SK-N-SH (cell line): Measurements from ENCODE around the gene ADAMTS19. TPM values are rescaled to one million over a fixed set of nuclear protein-coding genes. Genes with fewer than 3 reads are reported as not detected.

Source experiments
- CTCF ChIA-PET: fragments of 300-600, 350-600 bp; formaldehyde crosslinking; extraction: SDS; loops from one replicate; lab custom pipeline; 2021; lab: Yijun Ruan, JAX
- POLR2A ChIA-PET: fragments of 350-600 bp; sonication (Branson Sonifier 250); formaldehyde crosslinking; extraction: SDS; loops from one replicate; lab custom pipeline; 2020; ENCODE audit warnings: antibody characterized with exemption, inconsistent platforms; lab: Yijun Ruan, JAX
- DNase-seq: peaks from one replicate; pipeline ENCODE4 v3.0.0; 2012
- H2AFZ ChIP-seq: fragments of 200-600 bp; sonication (generic); 2 replicates; pipeline ENCODE4 v1.8.1; 2016; ENCODE audit warnings: antibody characterized with exemption, mild to moderate bottlenecking, low read depth
- H3F3A ChIP-seq: fragments of 200-600 bp; sonication (generic); replicated peaks from 2 replicates; pipeline ENCODE3; 2016; ENCODE audit warnings: antibody characterized with exemption, mild to moderate bottlenecking; ENCODE audit not compliant: insufficient read depth
- H3K27ac ChIP-seq, 2 experiments: fragments of 200-500 bp in 1 of 2; fragments of 200-600 bp in 1 of 2; sonication (Bioruptor generic) in 1 of 2; sonication (generic), shearing (Covaris generic) in 1 of 2; 2 replicates each; pipeline versions ENCODE4 v1.5.1 to v1.6.1; 2014 to 2016; ENCODE audit warnings: low read depth in 2 of 2, inconsistent platforms in 1 of 2, low read length in 1 of 2, mild to moderate bottlenecking in 1 of 2, mixed read lengths in 1 of 2
- H3K27me3 ChIP-seq: fragments of 200-600 bp; sonication (generic), shearing (Covaris generic); 2 replicates; pipeline ENCODE4 v1.6.1; 2016; ENCODE audit warnings: mixed run types; ENCODE audit not compliant: insufficient read depth
- H3K36me3 ChIP-seq, 2 experiments: fragments of 200-500 bp in 1 of 2; fragments of 200-600 bp in 1 of 2; sonication (Bioruptor generic) in 1 of 2; sonication (generic) in 1 of 2; replicated peaks in 1 of 2; 2 replicates each; pipeline versions ENCODE3 to v1.5.1; 2014 to 2016; ENCODE audit warnings: low read length in 1 of 2, mild to moderate bottlenecking in 1 of 2; ENCODE audit not compliant: insufficient read depth in 2 of 2, control insufficient read depth in 1 of 2
- H3K4me1 ChIP-seq, 2 experiments: fragments of 200-500 bp in 1 of 2; fragments of 200-600 bp in 1 of 2; sonication (Bioruptor generic) in 1 of 2; sonication (generic), shearing (Covaris generic) in 1 of 2; 2 replicates each; pipeline versions ENCODE4 v1.5.1 to v1.6.1; 2014 to 2016; ENCODE audit warnings: low read depth in 1 of 2, low read length in 1 of 2, mixed run types in 1 of 2; ENCODE audit not compliant: insufficient read depth in 2 of 2, control insufficient read depth in 1 of 2
- H3K4me2 ChIP-seq: fragments of 200-600 bp; sonication (generic), shearing (Covaris generic); 2 replicates; pipeline ENCODE4 v1.6.1; 2017; ENCODE audit warnings: mixed run types
- H3K4me3 ChIP-seq, 2 experiments: fragments of 200-500 bp in 1 of 2; fragments of 200-600 bp in 1 of 2; sonication (Bioruptor generic) in 1 of 2; sonication (generic), shearing (Covaris generic) in 1 of 2; 2 replicates each; pipeline versions ENCODE4 v1.5.1 to v1.8.1; 2014 to 2016; ENCODE audit warnings: low read depth in 2 of 2, inconsistent platforms in 1 of 2, low read length in 1 of 2, mild to moderate bottlenecking in 1 of 2, mixed read lengths in 1 of 2, moderate library complexity in 1 of 2
- H3K79me2 ChIP-seq: fragments of 200-600 bp; sonication (generic); 2 replicates; pipeline ENCODE4 v1.8.1; 2017; ENCODE audit warnings: mild to moderate bottlenecking; ENCODE audit not compliant: insufficient read depth
- H3K9ac ChIP-seq: fragments of 200-600 bp; sonication (generic); 2 replicates; pipeline ENCODE4 v1.6.1; 2017; ENCODE audit warnings: mixed run types
- H3K9me2 ChIP-seq: fragments of 200-600 bp; sonication (generic); 2 replicates; pipeline ENCODE4 v1.6.1; 2017; ENCODE audit warnings: mixed run types
- H3K9me3 ChIP-seq: fragments of 200-600 bp; sonication (generic); 2 replicates; pipeline ENCODE4 v1.6.1; 2017; ENCODE audit warnings: mixed run types, mild to moderate bottlenecking, moderate library complexity
- H4K20me1 ChIP-seq: fragments of 200-600 bp; sonication (generic); 2 replicates; pipeline ENCODE4 v1.6.1; 2017; ENCODE audit warnings: mild to moderate bottlenecking, mixed run types; ENCODE audit not compliant: insufficient read depth
- CTCF ChIP-seq: fragments of 200-600 bp; sonication (generic); IDR thresholded peaks from 2 replicates; pipeline ENCODE4 v1.6.1; 2017; ENCODE audit warnings: antibody characterized with exemption, mild to moderate bottlenecking, moderate library complexity
- GABPA ChIP-seq: IDR thresholded peaks from 2 replicates; pipeline ENCODE4 v1.4.0; 2012; ENCODE audit warnings: low read depth, mild to moderate bottlenecking
- IRF3 ChIP-seq: fragments of 150-350 bp; IDR thresholded peaks from 2 replicates; pipeline ENCODE4 v1.6.1; 2016; ENCODE audit warnings: mild to moderate bottlenecking, low read depth, low read length
- MXI1 ChIP-seq: IDR thresholded peaks from 2 replicates; pipeline ENCODE4 v1.6.1; 2012; ENCODE audit warnings: mild to moderate bottlenecking, low read depth, low read length, improper control_type of control experiment
- NFIC ChIP-seq: IDR thresholded peaks from 2 replicates; pipeline ENCODE4 v1.4.0; 2012; ENCODE audit warnings: borderline replicate concordance
- NRF1 ChIP-seq: IDR thresholded peaks from 2 replicates; pipeline ENCODE4 v1.6.1; 2012; ENCODE audit warnings: low read depth, mild to moderate bottlenecking, low read length
- RFX5 ChIP-seq: IDR thresholded peaks from 2 replicates; pipeline ENCODE4 v1.6.1; 2012; ENCODE audit warnings: mild to moderate bottlenecking, improper control_type of control experiment, low read length
- SIN3A ChIP-seq: IDR thresholded peaks from 2 replicates; pipeline ENCODE4 v1.6.1; 2012; ENCODE audit warnings: low read depth, mild to moderate bottlenecking, low read length, moderate library complexity, borderline replicate concordance
- TCF12 ChIP-seq: IDR thresholded peaks from 2 replicates; pipeline ENCODE4 v1.4.0; 2012
- TEAD4 ChIP-seq: IDR thresholded peaks from 2 replicates; pipeline ENCODE4 v1.4.0; 2012; ENCODE audit warnings: mild to moderate bottlenecking, borderline replicate concordance; ENCODE audit not compliant: insufficient read depth
- USF1 ChIP-seq: IDR thresholded peaks from 2 replicates; pipeline ENCODE4 v1.4.0; 2012; ENCODE audit warnings: low read depth, borderline replicate concordance
- USF2 ChIP-seq: fragments of 150-350 bp; IDR thresholded peaks from 2 replicates; pipeline ENCODE4 v1.6.1; 2017; ENCODE audit warnings: antibody characterized with exemption, low read length, low read depth, borderline replicate concordance
- WGBS: methylation state at CpG from one replicate; pipeline ENCODE4 v1.1.6; 2017; ENCODE audit warnings: low lambda C conversion rate; 5-methylcytosine and 5-hydroxymethylcytosine counted together
- polyA plus RNA-seq, 3 experiments: library from polyadenylated mRNA; depleted of rRNA; stranded (reverse); fragments of >200 nt; gene quantifications; 2 replicates each; pipeline ENCODE4 v1.2.3, GENCODE V29; 2012

ADAMTS19 gene
- polyA plus RNA-seq, 1 of the 3 experiments (the other 2 are of a cell fraction), result 0.10 TPM

DNA sequence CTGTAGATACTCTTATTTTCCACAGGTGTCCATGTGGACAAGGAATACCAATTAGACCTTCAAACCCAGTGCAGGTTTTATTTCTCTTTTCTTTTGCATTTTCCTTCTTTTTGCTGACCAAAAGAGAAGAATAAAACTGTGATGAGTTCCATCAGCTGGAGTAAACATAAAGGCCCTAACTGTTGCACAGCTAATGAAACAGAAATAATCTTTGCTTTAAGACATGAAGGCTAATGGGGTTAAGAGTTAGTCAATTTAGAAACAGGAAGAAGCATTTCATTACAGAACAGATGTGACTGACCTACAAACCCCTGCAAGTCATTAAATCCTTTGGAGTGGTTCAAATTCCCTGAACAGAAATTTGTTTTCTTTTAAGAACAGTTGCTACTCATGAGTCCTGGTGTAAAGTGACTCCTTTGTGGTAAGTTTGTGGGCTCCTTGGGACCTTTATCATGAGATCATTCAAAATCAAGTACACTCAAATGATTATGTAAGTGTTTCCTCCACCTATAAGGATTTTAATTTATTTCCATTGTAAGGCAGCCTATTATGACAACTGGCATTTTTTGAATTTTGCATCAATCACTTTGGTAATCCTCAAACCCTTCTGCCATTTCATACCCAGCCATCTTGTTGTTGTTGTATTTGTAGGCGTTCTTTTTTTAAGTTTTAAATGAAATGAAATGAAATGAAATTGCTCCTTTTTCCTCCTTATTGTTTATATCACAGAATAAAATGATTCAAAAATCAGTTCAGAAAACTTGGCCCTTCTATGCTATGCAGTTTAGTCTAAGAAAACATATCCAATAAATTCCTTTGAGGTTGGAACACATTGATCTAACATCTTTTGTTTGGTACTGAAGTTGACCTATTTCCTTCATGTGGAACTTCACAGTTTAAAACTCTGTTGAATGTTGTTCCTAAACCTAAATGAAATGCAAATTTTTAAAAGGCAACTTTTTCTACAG is 289.1 kb downstream of the ADAMTS19 start:
- CTCF ChIA-PET, result interaction anchor here (1.1 kb wide), 2 partner anchors 19 to 22 kb away, joined by 4 read pairs; no protein-coding TSS in a partner anchor
- H3K9me2 ChIP-seq, result no peaks in the 10 kb centered on the region
- H3K4me3 ChIP-seq, result no peak overlapping the region
- H3K79me2 ChIP-seq, result no peaks in the 10 kb centered on the region
- no peaks in the 10 kb centered on the region for H3K4me1 ChIP-seq
- H2AFZ ChIP-seq, result no peak overlapping the region
- no peak overlapping the region for H3K9ac ChIP-seq
- no peak for DNase-seq
- no peaks in the 10 kb centered on the region for H3K9me3 ChIP-seq
- no peaks in the 10 kb centered on the region for H4K20me1 ChIP-seq
- TF ChIP-seq SIN3A (no peak), RFX5 (no peak), MXI1 (no peak), USF1 (no peak), CTCF (no peak), NRF1 (no peak), TCF12 (no peak), GABPA (no peak), USF2 (no peak), IRF3 (no peak), TEAD4 (no peak), NFIC (no peak)
- TF ChIP-seq, all 33 proteins: peak for 0
- H3K4me2 ChIP-seq, result no peak overlapping the region
- H3K27ac ChIP-seq, result no peak overlapping the region
- H3F3A ChIP-seq, result no peaks in the 10 kb centered on the region
- H3K27me3 ChIP-seq, result no peaks in the 10 kb centered on the region; the same call in 1 of the 2 replicates
- no peaks in the 10 kb centered on the region for H3K36me3 ChIP-seq
- WGBS, result 0% methylated on average over 1 of the region's 1 CpG
- POLR2A ChIA-PET, result no interaction called here
